Measurements from ENCODE around the gene HSBP1. TPM values are rescaled to one million over a fixed set of nuclear protein-coding genes. Genes with fewer than 3 reads are reported as not detected.
A peak's percentile ranks its signal among the peaks of the same experiment; 100 is the strongest.

Gene HSBP1
- total and polyA plus RNA-seq, 9 of the 15 experiments (the other 6 are each of a cell fraction or from before 2014, with no cell fraction given), result 84.9 to 677 (median 204) TPM

- FAIRE-seq, result no peak
These were observed 41.6 kb downstream of the HSBP1 start for GRCh38 chr16:83849421-83849820.

GRCh38 chr16:83850947-83851346 lies 43.2 kb downstream of the HSBP1 start:
- in situ Hi-C loops (cut with MboI), result no loop called here
- no peaks in the 10 kb centered on the region; the same call in 1 of the 2 replicates for H4K20me1 ChIP-seq (replicated peaks; ENCODE audit: control insufficient read depth, insufficient read depth, low read length)
- intact Hi-C loops (cut with micrococcal nuclease), result no loop called here
- H3K27ac ChIP-seq (ENCODE audit: extremely low read depth, low read depth, low read length), result no peak overlapping the region
- CTCF ChIA-PET (ENCODE audit: low intra/inter-chr PET ratio), result no interaction called here
- POLR2A ChIA-PET, result interaction anchor here (0.6 to 1.2 kb wide), 3 partner anchors 15 to 76 kb away, joined by 3 to 4 read pairs (median 3); no protein-coding TSS in a partner anchor
- ATAC-seq (no peak), DNase-seq (ENCODE audit: extremely low read depth in 1 of 4, low spot score in 3 of 4) (peak in 1 of 4 experiments; percentile 10), FAIRE-seq (no peak)
- no peaks in the 10 kb centered on the region for H3K9me3 ChIP-seq (replicated peaks; ENCODE audit: control insufficient read depth, insufficient read depth, low read depth, low read length)
- no peaks in the 10 kb centered on the region for H3K36me3 ChIP-seq (ENCODE audit: control insufficient read depth, insufficient read depth, low read length)
- H2AFZ ChIP-seq (ENCODE audit: low read depth, low read length), result no peak overlapping the region
- H3K27me3 ChIP-seq (ENCODE audit: control insufficient read depth in 2 of 2, insufficient read depth in 2 of 2, low read length in 2 of 2), result peaks cover 56 to 59% of the 10 kb centered on the region in 2 experiments
- H3K9me1 ChIP-seq (ENCODE audit: control insufficient read depth, insufficient read depth, low read length), result no peaks in the 10 kb centered on the region
- H3K9ac ChIP-seq (ENCODE audit: insufficient read depth in 1 of 2, low read depth in 2 of 2, low read length in 2 of 2), result no peak overlapping the region
- no peaks in the 10 kb centered on the region for H3K79me2 ChIP-seq (ENCODE audit: control insufficient read depth, insufficient read depth, low read length)
- 2% methylated on average over 5 of the region's 5 CpGs for WGBS (ENCODE audit: insufficient coverage, low coverage, missing lambda C conversion rate)
- BruUV-seq (replicated peaks), result no TSS peak
- no peak overlapping the region for H3K4me3 ChIP-seq
- no peaks in the 10 kb centered on the region; a peak in 1 of 5 replicates for H3K4me1 ChIP-seq (replicated peaks in 1 of 2; ENCODE audit: control insufficient read depth in 2 of 2, insufficient read depth in 2 of 2, low read length in 2 of 2)
- no peak for TF ChIP-seq ZNF41 (CRISPR knock-in tag; conservative IDR thresholded peaks at IDR 0.05)
- TF ChIP-seq PHF20 (IDR thresholded peaks at IDR 0.05; ENCODE audit: partially characterized antibody), result no peak
- no peak for TF ChIP-seq XRCC3 (IDR thresholded peaks at IDR 0.05)
- TF ChIP-seq XRCC5 (IDR thresholded peaks at IDR 0.05; ENCODE audit: low read depth, low read length), result no peak
- H3K4me2 ChIP-seq (ENCODE audit: insufficient read depth, low read length), result no peak overlapping the region

More at GRCh38 chr16:83849421-83849820, 41.6 kb downstream of the HSBP1 start:
- no TSS peak for BruUV-seq (replicated peaks)
- POLR2A ChIA-PET, result interaction anchor here (0.6 to 1.6 kb wide), 4 partner anchors 13 to 25 kb away, joined by 3 to 5 read pairs (median 4); no protein-coding TSS in a partner anchor
- Histone ChIP-seq H3K9me1 (ENCODE audit: control insufficient read depth, insufficient read depth, low read length) (no peaks in the 10 kb centered on the region), H3K4me2 (ENCODE audit: insufficient read depth, low read length) (no peak overlapping the region), H3K4me3 (no peak overlapping the region), H2AFZ (ENCODE audit: low read depth, low read length) (no peak overlapping the region), H3K27me3 (ENCODE audit: control insufficient read depth in 2 of 2, insufficient read depth in 2 of 2, low read length in 2 of 2) (peaks cover 58 to 59% of the 10 kb centered on the region in 2 experiments), H3K9ac (ENCODE audit: insufficient read depth in 1 of 2, low read depth in 2 of 2, low read length in 2 of 2) (no peak overlapping the region), H3K4me1 (replicated peaks in 1 of 2; ENCODE audit: control insufficient read depth in 2 of 2, insufficient read depth in 2 of 2, low read length in 2 of 2) (no peaks in the 10 kb centered on the region; a peak in 1 of 5 replicates), H3K36me3 (ENCODE audit: control insufficient read depth, insufficient read depth, low read length) (no peaks in the 10 kb centered on the region), H3K9me3 (replicated peaks; ENCODE audit: control insufficient read depth, insufficient read depth, low read depth, low read length) (no peaks in the 10 kb centered on the region), H3K79me2 (ENCODE audit: control insufficient read depth, insufficient read depth, low read length) (no peaks in the 10 kb centered on the region), H3K27ac (ENCODE audit: extremely low read depth, low read depth, low read length) (no peak overlapping the region), H4K20me1 (replicated peaks; ENCODE audit: control insufficient read depth, insufficient read depth, low read length) (no peaks in the 10 kb centered on the region; the same call in 1 of the 2 replicates)
- ATAC-seq, result no peak
- intact Hi-C loops (cut with micrococcal nuclease), result no loop called here
- in situ Hi-C loops (cut with MboI), result no loop called here
- CTCF ChIA-PET (ENCODE audit: low intra/inter-chr PET ratio), result no interaction called here
- TF ChIP-seq ZNF75A (CRISPR knock-in tag; IDR thresholded peaks at IDR 0.05) (no peak), KLF1 (tag; IDR thresholded peaks at IDR 0.05) (no peak), ZNF76 (CRISPR knock-in tag; IDR thresholded peaks at IDR 0.05; ENCODE audit: borderline replicate concordance) (no peak)
- 1% methylated on average over 6 of the region's 6 CpGs for WGBS (ENCODE audit: insufficient coverage, low coverage, missing lambda C conversion rate)
- DNase-seq (ENCODE audit: extremely low read depth in 1 of 4, low spot score in 3 of 4), result peak in 1 of 4 experiments; percentile 8

Data from K562 (cell line).